Measurements from ENCODE around the gene PTPRG. TPM values are rescaled to one million over a fixed set of nuclear protein-coding genes. Genes with fewer than 3 reads are reported as not detected.

PTPRG gene
- total RNA-seq, 2 experiments from 2014 or later: 0.03 to 0.05 TPM

GRCh38 chr3:61914276-61914675 is 352.9 kb downstream of the PTPRG start:
- no peak overlapping the region for H3K27ac Mint-ChIP-seq
- no peaks in the 10 kb centered on the region for H3K4me1 Mint-ChIP-seq (ENCODE audit: low read depth)

GRCh38 chr3:61915296-61915695 is 353.9 kb downstream of the PTPRG start:
- Histone ChIP-seq H3K9me3 (ENCODE audit: control insufficient read depth in 1 of 2, insufficient read depth in 1 of 2, low read length in 2 of 2) (peaks cover 0 to 7% of the 10 kb centered on the region in 2 experiments), H3K27ac (ENCODE audit: low read depth in 1 of 2, low read length in 2 of 2) (no peak overlapping the region), H3K4me3 (ENCODE audit: low read length) (no peak overlapping the region), H3K36me3 (ENCODE audit: insufficient read depth, low read length) (no peaks in the 10 kb centered on the region), H3K27me3 (ENCODE audit: control insufficient read depth in 1 of 2, insufficient read depth in 2 of 2, low read length in 2 of 2) (no peaks in the 10 kb centered on the region), H3K4me1 (ENCODE audit: insufficient read depth, low read length) (no peaks in the 10 kb centered on the region)
- Mint-ChIP-seq H3K9me3 (peaks cover 2% of the 10 kb centered on the region), H3K36me3 (ENCODE audit: low read depth) (no peaks in the 10 kb centered on the region), H3K4me1 (ENCODE audit: low read depth) (no peaks in the 10 kb centered on the region), H3K27me3 (no peaks in the 10 kb centered on the region), H3K27ac (no peak overlapping the region), H3K4me3 (no peak overlapping the region)
- POLR2A ChIA-PET: no interaction called here
- no peak for TF ChIP-seq CTCF (IDR thresholded peaks at IDR 0.05)
- CTCF ChIA-PET: no interaction called here
- DNase-seq: no peak
- no peak for ATAC-seq (ENCODE audit: poor library complexity)
- intact Hi-C loops (cut with DNase I, micrococcal nuclease): no loop called here

More at GRCh38 chr3:61914276-61914675, 352.9 kb downstream of the PTPRG start:
- ChIA-PET POLR2A (no interaction called here), CTCF (no interaction called here)
- Histone ChIP-seq H3K36me3 (ENCODE audit: insufficient read depth, low read length) (no peaks in the 10 kb centered on the region), H3K4me3 (ENCODE audit: low read length) (no peak overlapping the region), H3K27ac (ENCODE audit: low read depth in 1 of 2, low read length in 2 of 2) (no peak overlapping the region), H3K9me3 (ENCODE audit: control insufficient read depth in 1 of 2, insufficient read depth in 1 of 2, low read length in 2 of 2) (peaks cover 0 to 7% of the 10 kb centered on the region in 2 experiments), H3K4me1 (ENCODE audit: insufficient read depth, low read length) (no peaks in the 10 kb centered on the region), H3K27me3 (ENCODE audit: control insufficient read depth in 1 of 2, insufficient read depth in 2 of 2, low read length in 2 of 2) (no peaks in the 10 kb centered on the region)
- intact Hi-C loops (cut with DNase I, micrococcal nuclease): no loop called here
- H3K4me3 Mint-ChIP-seq: no peak overlapping the region
- no peaks in the 10 kb centered on the region for H3K36me3 Mint-ChIP-seq (ENCODE audit: low read depth)
- DNase-seq (no peak), ATAC-seq (ENCODE audit: poor library complexity) (no peak)
- TF ChIP-seq CTCF (IDR thresholded peaks at IDR 0.05): no peak
- H3K27me3 Mint-ChIP-seq: no peaks in the 10 kb centered on the region
- H3K9me3 Mint-ChIP-seq: peaks cover 2% of the 10 kb centered on the region

- Histone ChIP-seq H3K4me1 (ENCODE audit: insufficient read depth, low read length) (no peaks in the 10 kb centered on the region), H3K27me3 (ENCODE audit: control insufficient read depth in 1 of 2, insufficient read depth in 2 of 2, low read length in 2 of 2) (no peaks in the 10 kb centered on the region), H3K9me3 (ENCODE audit: control insufficient read depth in 1 of 2, insufficient read depth in 1 of 2, low read length in 2 of 2) (peaks cover 0 to 6% of the 10 kb centered on the region in 2 experiments), H3K4me3 (ENCODE audit: low read length) (no peak overlapping the region), H3K36me3 (ENCODE audit: insufficient read depth, low read length) (no peaks in the 10 kb centered on the region), H3K27ac (ENCODE audit: low read depth in 1 of 2, low read length in 2 of 2) (no peak overlapping the region)
- Mint-ChIP-seq H3K27me3 (peaks cover 4% of the 10 kb centered on the region), H3K4me1 (ENCODE audit: low read depth) (no peaks in the 10 kb centered on the region), H3K27ac (no peak overlapping the region), H3K4me3 (no peak overlapping the region), H3K36me3 (ENCODE audit: low read depth) (no peaks in the 10 kb centered on the region), H3K9me3 (peaks cover 2% of the 10 kb centered on the region)
- intact Hi-C loops (cut with DNase I, micrococcal nuclease): no loop called here
- TF ChIP-seq CTCF (IDR thresholded peaks at IDR 0.05): no peak
- DNase-seq (no peak), ATAC-seq (ENCODE audit: poor library complexity) (no peak)
- ChIA-PET POLR2A (no interaction called here), CTCF (no interaction called here)
These were observed 358.0 kb downstream of the PTPRG start for GRCh38 chr3:61919371-61919770.

Data from CD4-positive, alpha-beta T cell (primary cell).